Inferior parietal cortex (tissue), 1 donor: ENCODE results near the gene FHAD1.
"Not testable (repeated sequence)": the region's sequence is repeated elsewhere in the genome, so short reads cannot be mapped to it uniquely, and the experiment has no call there.

Experiments
- DNase-seq: peaks from one replicate; pipeline ENCODE4 v3.0.0-alpha.2; 2016; ENCODE audit errors: extremely low spot score

FHAD1 gene

GRCh38 chr1:15370781-15371520, 123.9 kb downstream of the FHAD1 start:
- DNase-seq, result no peak

GRCh38 chr1:15371610-15372545, 124.9 kb downstream of the FHAD1 start:
- DNase-seq, result no peak

- no peak for DNase-seq
Measured at GRCh38 chr1:15378729-15379128, 131.7 kb downstream of the FHAD1 start.

- not testable (repeated sequence) for DNase-seq
Measured at GRCh38 chr1:15379151-15379550, 132.1 kb downstream of the FHAD1 start.

- DNase-seq, result no peak
Measured at GRCh38 chr1:15380601-15381508, 133.8 kb downstream of the FHAD1 start.

GRCh38 chr1:15381805-15382204, 134.8 kb downstream of the FHAD1 start:
- DNase-seq, result no peak

- no peak for DNase-seq
Measured at GRCh38 chr1:15382601-15383518, 135.8 kb downstream of the FHAD1 start.

- no peak for DNase-seq
Measured at GRCh38 chr1:15383810-15384209, 136.8 kb downstream of the FHAD1 start.

- DNase-seq, result peak; percentile 67
Measured at GRCh38 chr1:15384301-15384901, 137.4 kb downstream of the FHAD1 start.

- no peak for DNase-seq
Measured at GRCh38 chr1:15385420-15385819, 138.4 kb downstream of the FHAD1 start.

GRCh38 chr1:15386164-15386749, 139.2 kb downstream of the FHAD1 start:
- DNase-seq, result peak; percentile 54

- no peak for DNase-seq
Measured at GRCh38 chr1:15388201-15388880, 141.3 kb downstream of the FHAD1 start.

GRCh38 chr1:15389828-15390227, 142.8 kb downstream of the FHAD1 start:
- DNase-seq, result not testable (repeated sequence)

GRCh38 chr1:15390667-15391066, 143.6 kb downstream of the FHAD1 start:
- DNase-seq, result no peak

GRCh38 chr1:15391366-15391765, 144.3 kb downstream of the FHAD1 start:
- DNase-seq, result no peak

GRCh38 chr1:15393475-15394257, 146.6 kb downstream of the FHAD1 start:
- DNase-seq, result no peak

- DNase-seq, result no peak
Measured at GRCh38 chr1:15394258-15394690, 147.3 kb downstream of the FHAD1 start.

GRCh38 chr1:15397236-15397635, 150.2 kb downstream of the FHAD1 start:
- DNase-seq, result no peak
